Stimulated activated naive CD4-positive, alpha-beta T cell (primary cell): ENCODE data around the gene DISP3.

Source experiments
- DNase-seq, 6 experiments: peaks; one replicate each; lab custom pipeline; 2025; lab: John Stamatoyannopoulos, UW

Gene DISP3

GRCh38 chr1:11515368-11516300 is 36.7 kb downstream of the DISP3 start:
- DNase-seq: no peak

DNA sequence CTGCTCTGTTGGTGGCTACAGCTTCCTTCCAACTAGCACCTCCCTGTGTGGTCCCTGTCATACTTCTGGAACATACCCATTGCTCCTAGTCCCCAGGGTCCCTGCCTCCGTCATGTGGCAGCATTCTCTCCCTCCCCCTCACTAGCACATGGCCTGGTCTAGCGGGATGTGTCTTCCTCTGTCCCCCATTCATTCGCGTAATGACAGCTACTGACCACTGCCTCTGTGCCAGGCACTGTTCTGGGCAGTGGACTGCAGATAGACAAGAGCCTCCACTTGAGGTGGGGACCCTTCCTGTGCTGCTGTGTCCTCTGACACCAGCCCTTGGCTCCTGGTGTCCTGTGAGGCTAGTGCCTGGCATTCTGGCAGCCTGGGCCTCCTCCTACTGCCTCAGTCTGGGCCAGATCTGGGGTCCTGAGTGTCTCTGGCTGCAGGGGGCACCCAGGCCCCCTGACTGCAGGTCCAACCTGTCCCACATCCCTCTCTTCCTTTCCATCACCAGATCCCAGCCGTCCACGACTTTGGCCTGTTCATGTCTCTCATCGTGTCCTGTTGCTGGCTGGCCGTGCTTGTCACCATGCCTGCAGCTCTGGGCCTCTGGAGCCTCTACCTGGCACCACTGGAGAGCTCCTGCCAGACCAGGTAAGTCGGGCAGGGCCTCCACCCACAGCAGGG is 38.1 kb downstream of the DISP3 start:
- no peak for DNase-seq

GRCh38 chr1:11518016-11518701 is 39.2 kb downstream of the DISP3 start:
- no peak for DNase-seq

GRCh38 chr1:11518791-11519628 is 40.1 kb downstream of the DISP3 start:
- no peak for DNase-seq

DNA sequence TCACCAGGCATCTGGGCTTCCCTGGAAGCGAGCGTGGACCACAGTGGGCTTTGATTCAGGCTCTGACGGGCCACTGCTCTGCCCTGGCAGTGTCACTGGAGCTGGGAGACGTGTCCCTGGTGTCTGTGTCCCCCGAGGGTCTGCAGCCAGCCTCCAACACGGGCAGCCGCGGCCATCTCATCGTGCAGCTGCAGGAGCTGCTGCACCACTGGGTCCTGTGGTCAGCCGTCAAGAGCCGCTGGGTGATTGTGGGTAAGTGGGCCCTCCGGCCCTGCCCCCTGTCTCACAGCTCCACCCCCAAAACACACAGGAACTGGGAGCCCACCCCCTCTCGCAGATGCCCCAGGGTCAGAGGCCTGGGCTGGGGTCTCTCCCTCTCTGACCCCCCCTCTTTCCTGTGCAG is 40.7 kb downstream of the DISP3 start:
- no peak for DNase-seq

- DNase-seq: no peak
Observed at GRCh38 chr1:11520531-11521233, 41.7 kb downstream of the DISP3 start.

- no peak for DNase-seq
Observed at GRCh38 chr1:11521582-11522399, 42.8 kb downstream of the DISP3 start.

GRCh38 chr1:11522400-11523235 is 43.7 kb downstream of the DISP3 start:
- no peak for DNase-seq

- no peak for DNase-seq
Observed at GRCh38 chr1:11523261-11523660, 44.3 kb downstream of the DISP3 start.

DNA sequence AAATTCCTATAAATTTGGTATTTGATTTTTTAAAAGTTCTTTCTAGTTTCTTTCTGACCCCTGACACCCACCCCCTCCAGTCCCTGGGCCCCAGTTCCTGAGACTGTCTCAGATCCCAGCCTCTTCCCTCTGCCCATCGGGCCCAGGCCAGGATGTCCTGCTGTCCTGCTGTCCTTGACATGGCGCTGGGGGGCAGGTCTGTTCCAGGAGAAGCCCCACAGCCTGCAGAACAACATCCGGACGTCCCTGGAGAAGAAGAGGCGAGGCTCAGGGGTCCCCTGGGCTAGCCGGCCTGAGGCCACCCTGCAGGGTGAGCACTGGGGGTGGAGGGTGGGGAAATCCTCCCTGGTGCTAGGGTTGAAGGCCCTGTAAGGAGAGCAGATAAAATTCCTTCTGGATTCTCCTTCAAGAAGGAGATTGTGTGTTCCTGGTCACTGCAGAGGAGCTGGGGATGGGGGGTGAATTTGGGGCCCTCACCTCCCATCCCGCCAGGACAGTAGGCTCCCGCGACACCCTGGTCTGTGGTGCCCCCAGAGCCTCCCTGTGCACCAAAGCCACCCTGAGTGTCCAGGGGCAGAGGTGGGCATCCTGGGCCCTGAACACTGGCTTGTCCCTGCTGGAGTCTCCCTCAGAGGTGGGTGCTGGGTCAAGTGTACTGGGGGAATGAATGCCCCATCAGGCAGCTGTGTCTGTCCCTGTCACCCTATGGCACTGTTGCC is 45.0 kb downstream of the DISP3 start:
- no peak for DNase-seq

- DNase-seq: no peak
Observed at GRCh38 chr1:11524465-11525150, 45.7 kb downstream of the DISP3 start.

- no peak for DNase-seq
Observed at GRCh38 chr1:11525151-11525505, 46.2 kb downstream of the DISP3 start.

DNA sequence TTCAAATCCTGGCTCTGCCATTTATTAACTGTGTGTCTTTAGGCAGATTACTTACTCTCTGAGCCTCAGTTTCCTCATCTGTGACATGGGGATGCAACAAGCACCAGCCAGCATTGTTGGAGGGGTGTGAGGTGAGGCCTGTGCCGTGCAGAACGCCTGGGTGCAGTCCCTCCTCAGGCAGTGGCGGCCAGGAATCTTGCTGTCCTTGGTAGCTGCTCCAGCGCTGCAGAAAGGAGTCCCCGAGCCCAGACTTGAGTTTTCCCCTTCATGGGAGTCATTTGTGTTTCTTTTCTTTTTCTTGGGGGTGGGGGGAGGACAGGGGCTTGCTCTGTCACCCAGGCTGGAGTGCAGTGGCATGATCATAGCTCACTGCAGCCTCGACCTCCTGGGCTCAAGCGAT is 46.6 kb downstream of the DISP3 start:
- DNase-seq: no peak

DNA sequence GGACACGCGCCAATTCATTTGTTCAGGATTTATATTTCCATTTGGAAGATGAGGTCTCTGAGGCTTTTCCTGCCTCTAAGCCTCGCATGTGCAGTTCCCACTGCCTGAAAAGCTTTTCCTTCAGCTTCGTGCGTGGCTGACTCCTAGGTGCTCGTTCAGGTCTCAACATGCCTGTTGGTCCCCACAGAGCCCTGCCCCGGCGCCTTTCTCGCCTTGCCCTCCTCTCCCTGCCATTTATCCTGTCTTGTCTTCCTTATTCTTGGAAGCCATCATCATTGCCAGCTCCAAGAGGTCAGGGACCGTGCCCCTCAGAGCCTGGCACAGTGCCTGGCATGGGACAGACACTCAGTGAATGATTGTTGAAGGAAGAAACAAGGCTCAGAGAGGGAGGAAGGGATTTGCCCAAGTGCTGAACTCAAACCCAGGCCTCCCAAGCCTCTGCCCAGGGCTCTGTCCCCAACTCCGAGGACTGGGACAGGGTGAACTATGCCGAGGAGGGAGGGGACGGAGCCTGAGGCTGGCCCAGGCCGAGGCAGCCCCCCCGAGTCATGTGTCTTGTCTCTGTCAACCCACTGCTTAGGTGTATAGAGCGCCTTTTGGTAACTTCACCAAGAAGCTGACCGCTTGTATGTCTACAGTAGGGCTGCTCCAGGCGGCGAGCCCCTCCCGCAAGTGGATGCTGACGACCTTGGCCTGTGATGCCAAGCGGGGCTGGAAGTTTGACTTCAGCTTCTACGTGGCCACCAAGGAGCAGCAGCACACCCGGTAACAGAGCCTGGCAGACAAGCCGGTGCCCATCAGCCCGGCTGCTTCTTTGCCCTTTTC is 47.3 kb downstream of the DISP3 start:
- DNase-seq: no peak

DNA sequence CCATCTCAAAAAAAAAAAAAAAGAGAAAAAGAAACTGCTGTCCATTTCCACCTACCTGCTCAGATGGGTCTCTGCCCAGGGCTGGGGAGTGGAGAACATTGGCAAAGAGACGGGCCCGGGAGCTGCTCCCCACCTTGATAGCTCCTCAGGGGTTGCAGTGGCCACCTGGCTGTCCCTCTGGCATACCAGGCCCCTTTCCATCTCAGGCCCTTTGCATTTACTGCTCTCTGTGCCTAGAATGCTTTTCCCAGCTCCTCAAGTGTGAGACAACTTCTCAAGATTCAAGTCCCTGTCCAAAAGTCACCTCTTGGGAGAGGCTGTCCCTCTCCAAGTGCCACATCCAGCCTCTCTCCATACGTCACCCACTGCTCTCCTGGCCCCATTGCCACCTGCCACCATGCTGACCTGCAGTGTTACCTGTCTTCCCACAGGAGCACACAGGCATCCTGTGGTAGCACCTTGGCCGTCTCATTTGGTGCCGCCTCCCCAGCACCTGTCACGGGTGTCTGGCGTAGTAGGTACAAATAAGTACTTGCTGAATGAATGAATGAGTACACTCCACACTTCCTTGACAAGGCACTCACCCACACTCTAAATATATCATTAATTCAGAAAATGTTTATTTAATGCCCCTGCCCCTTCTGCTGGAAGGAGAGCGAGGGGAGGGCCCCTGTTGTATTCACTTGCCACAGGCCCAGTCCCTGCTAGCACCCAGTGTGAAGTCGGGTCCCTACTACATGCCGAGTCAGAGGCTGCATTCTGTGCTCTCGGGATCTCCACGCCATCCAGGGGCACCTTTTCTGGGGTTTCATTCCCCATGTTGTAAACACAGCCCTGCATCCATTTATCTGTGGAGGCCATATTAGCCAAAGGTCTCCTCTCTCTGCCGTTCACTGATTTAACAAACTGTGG is 48.8 kb downstream of the DISP3 start:
- no peak for DNase-seq

DNA sequence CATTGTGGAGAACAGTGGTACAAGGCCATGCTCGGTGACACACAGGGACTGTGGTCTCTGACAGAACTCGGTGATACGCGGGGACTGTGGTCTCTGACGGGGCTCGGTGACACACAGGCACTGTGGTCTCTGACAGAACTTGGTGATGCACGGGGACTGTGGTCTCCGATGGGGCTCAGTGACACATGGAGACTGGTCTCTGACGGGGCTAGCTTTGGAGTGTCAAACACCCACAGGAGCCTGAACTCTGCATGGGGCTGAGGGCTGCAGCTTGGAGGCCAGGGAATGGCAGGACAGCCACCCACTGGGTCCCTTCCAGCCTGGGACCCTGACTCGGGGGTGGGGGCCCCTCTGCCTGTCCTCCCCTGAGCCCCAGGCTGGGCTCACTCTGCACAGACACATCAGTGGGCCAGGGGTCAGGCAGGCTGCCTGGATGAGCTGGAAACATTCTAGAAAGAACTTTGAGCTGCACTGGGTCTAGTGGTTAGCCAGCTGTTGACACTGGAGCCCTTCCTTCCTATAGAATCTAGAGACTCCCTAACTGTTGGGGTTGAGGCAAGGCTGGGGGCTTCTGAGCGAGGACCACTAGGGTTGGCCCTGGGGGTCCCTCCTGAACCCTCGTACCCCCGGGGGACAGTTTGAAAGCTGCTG is 49.8 kb downstream of the DISP3 start:
- no peak for DNase-seq
